Amniotic epithelial cell (primary cell): Measurements from ENCODE around the gene P2RX7.

ENCODE experiments used
- DNase-seq: peaks from one replicate; pipeline ENCODE4 v3.0.0-alpha.2; 2010; ENCODE audit warnings: low read depth

The P2RX7 gene

DNA sequence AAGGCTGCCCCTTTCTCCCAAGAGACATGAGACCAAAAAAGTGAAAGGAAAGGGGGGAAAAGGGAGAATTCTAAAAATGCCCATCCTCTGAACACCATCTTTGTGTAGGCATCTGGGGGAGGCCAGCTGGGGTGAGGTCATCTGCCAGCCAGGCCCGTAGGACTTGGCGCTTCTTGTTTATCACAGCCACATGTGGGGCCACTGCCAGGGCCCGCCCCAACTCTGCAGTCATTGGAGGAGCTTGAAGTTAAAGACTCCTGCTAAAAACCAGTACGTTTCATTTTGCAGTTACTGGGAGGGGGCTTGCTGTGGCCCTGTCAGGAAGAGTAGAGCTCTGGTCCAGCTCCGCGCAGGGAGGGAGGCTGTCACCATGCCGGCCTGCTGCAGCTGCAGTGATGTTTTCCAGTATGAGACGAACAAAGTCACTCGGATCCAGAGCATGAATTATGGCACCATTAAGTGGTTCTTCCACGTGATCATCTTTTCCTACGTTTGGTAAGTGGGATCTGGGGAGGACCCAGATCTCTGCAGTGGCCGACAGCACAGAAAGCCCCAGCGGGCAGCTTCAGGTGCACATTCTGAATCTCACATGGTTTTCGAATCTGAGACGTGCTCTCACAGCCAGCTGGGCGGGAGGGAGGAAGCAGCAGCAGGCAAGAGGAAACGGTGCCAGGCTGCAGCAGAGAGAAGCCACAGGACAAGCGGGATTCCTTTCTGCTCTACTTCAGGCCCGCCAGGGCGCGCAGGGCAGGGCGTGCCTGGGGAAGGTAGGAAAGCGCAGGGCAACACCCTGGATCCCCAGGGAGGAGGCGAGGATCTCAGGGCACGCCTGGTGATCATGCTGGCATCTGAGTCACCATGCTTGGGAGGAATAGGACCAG, at the start of gene P2RX7:
TSS of gene P2RX7 (plus strand) at position 276 of the 881 bp plus-strand sequence. CDS start at position 371, 95 bp downstream.
- peak; percentile 42 for DNase-seq

DNA sequence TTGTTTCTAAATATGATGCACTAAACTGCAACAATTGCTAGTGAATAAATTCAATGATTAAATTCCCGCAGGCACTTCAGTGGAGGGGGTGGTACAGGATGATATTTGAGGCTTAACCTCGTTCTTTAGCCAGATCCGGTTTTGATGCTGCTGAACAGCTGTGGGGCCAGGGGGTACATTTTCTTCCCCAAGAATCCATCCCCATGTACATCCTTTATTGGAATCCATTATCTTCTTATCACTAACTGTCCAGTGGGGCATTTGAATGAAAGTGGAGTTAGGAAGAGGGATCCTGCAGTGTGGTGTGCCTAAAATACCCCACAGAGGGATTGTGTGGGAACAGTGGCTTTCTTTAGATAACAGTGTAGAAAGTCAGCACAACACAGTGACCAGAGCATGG, 48.4 kb upstream of the P2RX7 start:
- no peak for DNase-seq

DNA sequence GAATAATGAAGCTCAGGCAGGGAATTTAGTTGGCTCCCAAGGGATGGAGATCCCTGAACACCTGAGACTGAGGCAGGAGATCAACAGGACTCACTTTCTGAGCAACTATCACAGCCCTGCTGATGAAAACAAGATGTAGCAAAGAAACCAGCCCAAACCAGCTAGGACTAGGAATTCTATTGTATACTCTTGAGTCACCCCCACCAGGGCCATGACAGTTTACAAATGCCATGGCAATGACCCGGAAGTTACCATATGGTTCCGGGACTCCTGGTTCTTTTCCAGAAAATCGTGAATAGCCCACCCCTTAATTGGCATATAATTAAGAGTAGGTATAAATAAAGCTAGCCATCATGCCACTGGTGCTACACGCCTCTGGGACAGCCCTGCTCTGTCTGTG, 47.6 kb upstream of the P2RX7 start:
- no peak for DNase-seq

DNA sequence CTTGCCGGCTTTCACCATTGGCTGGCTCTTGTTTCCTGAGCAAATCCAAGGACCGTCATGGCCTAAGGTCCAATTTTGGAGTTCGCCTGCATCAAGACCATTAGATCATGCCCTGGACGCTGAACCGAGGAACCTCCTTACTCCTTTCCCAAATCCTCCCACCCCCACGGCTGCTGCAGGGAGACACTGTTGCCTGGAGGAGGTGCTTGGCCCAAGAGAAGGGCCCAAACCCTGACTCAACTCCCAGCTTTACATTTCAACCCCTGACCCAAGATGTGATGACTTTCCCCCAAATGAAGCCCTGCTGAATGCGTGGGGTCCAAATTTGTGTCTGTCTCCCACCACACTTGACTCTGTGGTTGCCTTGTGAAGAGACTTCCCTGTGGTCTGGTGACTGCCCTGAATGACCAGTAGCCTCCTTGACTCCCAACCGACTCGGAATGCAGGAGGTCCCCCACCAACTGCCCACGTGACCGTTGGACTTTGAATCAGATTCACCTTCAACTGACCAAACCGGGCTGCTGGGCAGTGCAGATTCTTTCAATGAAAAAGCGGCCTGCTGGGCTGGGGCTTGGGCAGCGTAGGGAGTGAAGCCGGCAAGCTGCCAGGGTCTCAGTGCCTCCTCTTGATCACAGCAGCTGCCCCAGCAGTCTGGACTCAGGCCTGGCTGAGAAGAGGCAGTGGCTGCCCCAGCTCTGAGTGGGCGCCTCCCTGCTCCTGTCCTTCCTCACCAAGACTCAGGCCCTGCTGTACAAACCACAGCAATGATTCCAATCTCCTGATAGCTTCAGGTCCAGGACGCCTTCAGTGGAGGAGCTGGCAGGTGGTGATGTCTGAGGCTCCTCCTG, 46.9 kb upstream of the P2RX7 start:
- no peak for DNase-seq

DNA sequence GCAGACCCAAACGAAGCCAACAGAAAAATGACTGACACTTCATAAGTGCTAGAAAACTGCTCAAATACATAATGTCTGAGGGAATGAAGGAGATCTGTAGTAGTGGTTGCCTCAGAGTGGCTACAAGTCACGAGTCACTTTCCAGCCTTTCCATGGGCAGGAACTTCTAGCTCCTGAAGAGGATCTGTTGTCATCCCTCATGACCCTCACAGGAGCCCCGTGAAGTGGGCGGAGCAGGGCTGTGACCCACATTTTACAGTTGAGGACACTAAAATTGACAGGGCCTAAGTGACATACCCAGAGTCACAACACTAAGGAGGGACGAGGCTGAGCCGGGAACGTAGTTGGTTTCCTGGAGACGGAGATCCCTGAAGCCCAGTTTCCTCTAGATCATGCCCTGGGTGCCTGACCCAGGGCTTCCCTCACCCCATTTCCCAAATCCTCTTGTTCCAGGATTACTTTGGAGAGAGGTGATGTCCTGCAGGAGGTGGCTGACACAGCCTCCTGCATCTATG, 45.8 kb upstream of the P2RX7 start:
- DNase-seq, result no peak

DNA sequence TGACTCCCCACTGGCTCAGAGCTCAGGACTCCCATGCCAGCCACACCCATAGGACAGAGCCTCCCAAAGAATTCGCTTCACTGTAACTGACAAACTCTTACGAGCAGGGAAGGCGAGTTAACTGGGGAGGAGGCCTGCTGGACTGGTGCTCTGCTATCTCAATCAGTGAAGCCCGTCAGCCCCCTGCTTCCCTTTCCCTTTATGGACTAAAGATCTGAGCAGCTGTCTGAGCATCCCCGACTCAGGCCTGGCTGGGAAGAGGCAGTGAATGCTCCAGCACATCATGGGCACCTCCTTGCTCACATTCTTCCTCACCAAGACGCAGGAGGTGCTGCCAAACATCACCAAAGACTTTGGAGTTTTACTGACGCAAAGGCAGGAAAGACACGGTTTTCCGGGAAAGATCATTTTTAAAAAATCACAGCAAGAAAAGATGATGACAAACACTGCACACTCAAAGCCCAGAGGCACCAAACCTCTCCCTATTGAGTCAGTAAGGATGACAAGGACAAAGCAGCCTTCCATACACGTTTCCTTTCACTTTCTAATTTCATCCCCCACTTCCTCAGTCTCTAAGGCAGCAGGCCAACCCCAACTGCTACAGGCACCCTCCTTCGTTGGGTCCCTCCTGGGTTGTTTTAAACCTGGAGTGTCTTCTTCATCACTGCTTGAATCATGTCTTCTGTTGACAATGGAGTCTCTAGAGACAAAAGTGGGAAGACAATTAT, 45.0 kb upstream of the P2RX7 start:
- no peak for DNase-seq

DNA sequence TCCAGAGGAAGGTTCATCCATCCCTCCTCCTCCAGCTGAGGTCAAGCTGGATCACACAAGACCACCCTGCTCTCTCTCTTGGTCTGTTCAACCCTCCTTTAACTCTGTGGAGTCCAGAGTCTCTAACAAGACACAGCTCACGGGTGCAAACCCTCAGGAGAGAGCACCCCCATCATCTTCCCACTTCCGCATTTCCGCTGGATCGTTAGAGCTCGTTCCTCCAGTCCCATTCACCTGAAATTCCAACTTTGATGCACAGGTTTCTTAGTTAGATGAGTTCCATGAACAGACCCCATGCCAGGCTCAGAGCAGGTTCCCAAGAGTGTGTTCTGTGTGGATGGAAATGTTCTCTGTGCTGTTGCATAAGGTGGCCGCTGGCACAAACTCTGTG, 44.5 kb upstream of the P2RX7 start:
- no peak for DNase-seq

DNA sequence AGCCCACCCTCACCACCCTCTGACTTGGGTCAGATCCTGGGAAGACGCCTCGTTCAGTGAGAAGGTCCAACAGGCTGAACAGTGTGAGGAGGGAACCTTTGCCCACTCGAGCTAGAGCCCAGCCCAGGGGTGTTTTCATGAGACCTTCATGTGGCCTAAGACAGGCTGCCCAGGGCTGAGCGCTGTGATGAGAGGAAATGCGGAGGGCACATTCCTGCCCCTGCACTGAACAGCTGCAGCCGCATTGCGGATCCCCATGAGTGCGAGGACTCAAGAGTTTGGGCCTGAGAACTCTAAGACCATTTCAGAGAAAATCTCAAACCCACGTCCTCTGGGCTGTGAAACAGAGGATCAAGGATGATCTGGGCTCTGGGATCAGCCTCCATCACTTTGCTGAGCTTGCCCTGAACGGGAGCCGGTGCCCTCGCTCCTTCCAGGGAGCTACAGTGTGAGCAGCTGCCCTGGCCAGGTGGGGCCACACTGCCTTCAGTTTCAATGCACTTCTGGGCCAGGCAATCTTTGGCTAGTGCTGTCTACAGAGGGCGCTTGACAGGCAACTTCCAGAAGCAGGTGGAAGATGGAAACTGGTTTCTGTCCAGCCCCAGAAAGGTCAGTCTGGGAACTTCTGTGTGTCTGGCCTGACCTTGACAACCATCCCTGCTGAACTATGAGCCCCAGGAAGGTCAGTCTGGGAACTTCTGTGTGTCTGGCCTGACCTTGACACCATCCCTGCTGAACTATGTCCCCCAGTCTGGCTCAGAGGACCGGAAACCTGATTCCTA, 43.5 kb upstream of the P2RX7 start:
- peak; percentile 7 for DNase-seq

DNA sequence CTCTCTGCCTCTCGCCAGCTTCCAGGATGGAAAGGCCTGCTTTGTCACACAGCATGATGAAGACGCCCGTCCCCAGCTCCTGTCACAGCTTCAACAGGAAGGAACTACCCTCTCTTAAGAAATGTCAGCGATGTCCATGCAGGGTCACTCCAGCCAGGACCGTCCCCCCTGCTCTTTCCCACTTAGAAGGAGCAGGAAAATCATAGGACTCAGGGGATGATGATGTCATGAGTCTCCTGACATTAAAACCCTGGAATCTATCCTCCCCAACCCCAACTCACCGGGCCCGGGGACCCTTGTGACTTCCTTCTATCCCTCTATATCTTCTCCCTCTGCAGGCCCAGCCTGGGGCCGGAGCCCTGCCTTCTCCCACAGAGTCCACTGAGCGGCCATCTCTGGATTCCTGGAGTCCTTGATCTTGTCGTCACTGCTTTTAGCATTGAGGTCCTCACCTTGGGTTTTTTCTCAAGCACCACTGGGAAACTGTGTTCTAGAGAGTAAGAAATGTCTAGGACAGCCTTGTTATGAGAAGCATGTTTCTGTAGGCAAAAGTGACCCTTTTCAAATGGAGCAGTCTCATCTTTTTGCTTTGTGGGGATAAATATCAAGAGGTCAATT, 42.8 kb upstream of the P2RX7 start:
- DNase-seq, result no peak

DNA sequence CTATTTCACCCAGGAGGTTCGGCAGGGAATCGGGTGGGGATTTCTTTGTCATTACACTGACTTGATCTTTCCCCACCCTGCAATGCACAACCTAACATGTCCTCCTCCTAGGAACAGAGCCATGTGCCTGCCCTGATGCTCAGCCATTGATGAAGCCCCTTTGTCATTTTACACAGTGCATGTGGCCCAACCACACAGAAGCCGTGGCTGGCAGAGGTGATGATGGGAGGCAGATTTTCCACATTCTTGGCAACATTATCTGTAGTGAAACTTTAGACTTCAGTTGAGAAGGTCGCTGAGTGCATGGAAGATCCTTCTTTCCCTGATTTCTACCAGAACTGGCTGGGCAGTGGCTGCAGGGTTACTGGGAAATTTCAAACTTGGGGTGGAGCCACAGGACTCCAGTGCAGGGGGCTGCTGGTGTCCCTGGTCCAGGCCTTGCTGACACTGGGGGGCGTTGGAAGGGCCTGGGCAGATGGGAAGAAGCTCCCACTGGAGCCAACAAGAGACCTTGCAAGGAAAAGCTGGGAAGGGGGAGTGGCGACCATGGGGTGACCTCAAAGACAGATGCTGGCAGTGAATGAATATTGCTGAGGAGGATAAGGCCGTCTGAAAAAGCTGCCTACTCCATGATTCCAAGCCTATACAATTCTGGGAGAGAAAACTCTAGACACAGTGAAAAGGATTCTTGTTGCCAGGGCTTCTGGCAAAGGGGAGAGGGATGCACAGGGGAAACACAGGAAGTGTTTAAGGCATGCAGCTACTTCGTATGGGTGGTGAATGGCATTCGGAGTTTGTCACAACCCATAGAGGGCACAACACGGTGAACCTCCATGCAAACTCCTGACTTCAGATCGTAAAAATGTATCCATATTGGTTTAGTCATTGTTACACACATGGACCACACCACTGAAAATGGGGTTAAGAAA, 41.8 kb upstream of the P2RX7 start:
- DNase-seq, result no peak

DNA sequence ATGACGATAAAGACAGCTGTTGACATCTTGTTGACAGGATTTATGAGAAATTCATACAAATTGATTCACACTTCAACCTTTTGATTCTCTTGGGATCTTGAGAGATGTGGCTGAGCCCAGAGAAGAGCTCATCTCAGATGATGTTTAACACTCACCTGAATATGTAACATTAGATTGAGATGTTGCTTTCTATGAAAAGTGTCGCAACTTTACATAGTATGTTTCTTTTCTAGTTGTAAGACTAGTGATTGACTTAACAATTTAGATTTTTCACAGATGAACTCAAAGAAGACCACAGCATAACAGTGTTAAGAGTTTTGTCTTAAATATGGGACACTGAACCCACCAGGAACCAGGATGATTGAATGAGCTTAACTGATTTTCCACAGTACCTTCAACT, 40.6 kb upstream of the P2RX7 start:
- no peak for DNase-seq

DNA sequence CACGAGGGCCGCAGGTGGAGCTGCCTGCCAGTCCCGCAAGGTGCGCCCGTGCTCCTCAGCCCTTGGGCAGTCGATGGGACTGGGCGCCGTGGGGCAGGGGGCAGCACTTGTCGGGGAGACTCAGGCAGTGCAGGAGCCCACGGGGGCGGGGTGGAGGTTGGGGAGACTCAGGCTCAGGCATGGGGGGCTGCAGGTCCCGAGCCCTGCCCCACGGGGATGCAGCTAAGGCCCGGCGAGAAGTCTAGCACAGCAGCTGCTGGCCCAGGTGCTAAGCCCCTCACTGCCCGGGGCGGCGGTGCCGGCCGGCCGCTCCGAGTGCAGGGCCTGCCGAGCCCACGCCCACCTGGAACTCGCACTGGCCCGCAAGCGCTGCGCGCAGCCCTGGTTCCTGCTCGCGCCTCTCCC, 39.2 kb upstream of the P2RX7 start:
- no peak for DNase-seq

DNA sequence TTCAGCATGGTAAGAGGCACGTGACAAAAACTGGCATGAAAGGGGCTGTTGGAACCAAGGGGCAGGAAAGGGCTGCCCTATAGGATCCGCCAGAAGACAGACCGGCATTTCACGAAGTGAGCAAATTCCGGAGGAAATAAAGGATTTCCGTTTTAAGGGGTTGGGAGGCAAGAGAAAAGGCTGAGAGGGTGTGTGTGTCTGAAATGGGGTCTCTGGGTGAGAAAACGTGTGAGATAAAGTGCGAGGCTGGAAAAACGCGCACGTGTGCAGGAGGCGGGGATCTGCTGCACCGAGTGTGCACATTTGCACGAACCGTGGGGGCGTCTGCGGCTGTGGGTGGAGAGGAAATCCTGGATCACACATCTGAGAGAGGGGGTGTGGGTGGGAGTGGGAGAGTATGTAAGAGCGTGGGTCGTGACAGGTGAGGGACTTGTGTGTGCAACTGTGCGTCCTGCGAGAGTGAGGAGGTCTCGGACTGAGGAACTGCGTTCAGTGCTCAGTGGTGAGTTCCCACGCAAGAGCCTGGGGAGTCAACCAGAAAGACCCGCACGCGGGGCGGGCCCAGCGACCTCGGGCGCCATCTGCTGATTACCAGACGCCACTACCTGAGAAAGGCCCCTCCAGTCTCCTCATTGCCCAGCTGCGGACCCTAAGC, 37.0 kb upstream of the P2RX7 start:
- peak; percentile 51 for DNase-seq

DNA sequence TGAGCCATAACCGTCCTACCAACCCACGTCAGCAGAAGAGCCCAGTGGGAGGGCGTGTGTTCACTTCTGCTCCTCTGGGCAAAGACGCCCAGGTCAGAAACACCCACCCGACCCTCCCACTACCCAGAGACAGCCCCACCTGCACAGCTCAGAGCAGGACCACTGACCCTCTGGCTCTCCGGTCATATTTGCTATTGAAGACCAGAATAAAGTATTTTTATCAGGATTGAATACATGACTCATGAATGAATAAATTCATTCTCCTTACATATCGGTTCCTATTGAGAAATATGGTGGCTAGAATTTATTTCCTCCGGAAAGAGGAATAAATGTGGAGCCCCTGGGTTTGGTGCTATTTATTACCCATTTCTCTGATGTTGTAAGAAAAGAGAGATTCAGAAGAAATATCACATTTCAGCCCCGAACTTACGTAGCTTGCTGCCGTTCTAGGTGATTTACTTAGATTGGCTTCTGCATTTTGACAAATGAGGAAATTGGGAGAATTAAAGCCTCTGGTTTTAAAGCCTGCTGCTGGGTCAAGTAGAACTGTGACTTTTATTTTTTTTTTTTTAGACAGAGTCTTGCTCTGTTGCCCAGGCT, 36.4 kb upstream of the P2RX7 start:
- DNase-seq, result no peak

DNA sequence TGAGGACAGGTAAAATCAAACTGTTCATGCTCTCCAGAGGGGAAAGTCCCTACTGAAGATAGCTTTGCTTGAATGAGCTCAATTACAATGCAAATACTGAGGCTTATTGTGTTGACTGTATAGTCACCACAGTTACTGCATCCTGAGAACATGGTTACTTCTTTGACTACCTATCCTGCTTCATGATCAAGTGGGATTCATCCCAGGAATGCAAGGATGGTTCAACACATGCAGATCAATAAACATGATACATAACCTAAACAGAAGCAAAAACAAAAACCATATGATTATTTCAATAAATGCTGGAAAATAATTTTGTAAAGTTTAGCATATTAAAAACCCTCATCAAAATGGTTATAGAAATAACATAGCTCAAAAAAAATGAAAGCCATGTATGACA, 32.9 kb upstream of the P2RX7 start:
- DNase-seq, result no peak

DNA sequence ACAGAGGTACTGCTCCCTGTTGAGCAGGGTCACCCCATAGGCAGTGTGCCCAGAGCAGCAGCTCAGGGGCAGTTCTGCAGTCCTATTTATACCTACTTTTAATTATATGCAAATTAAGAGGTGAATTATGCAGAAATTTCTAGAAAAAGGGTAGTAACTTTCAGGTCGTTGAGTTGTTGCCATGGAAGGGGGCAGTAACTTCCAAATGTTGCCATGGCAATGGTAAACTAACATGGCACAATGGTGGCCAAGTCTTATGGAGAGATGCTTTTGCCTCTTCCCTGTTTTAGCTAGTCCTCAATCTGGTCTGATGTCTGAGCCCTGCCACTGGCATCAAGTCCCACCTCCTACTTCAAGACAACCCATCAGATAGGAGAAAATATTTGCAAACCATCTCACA, 30.4 kb upstream of the P2RX7 start:
- DNase-seq, result no peak

DNA sequence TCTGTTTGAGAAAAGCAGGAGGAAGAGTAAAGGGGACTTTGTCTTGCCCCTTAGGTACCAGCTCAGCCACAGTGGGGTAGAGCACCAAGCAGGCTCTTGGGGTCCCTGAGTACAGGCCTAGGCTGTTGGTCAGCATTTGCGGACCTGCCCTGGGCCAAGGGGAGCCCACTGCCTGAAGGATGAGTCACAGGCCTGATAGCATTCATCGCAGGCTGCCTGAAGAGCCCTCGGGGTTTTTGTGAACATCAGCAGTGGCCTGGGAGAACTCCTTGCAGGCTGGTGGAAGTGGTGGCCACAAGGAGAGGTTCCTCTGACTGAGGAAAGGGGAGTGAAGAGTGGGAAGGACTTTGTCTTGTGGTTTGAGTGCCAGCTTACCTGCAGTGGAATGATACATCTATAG, 25.0 kb upstream of the P2RX7 start:
- no peak for DNase-seq

DNA sequence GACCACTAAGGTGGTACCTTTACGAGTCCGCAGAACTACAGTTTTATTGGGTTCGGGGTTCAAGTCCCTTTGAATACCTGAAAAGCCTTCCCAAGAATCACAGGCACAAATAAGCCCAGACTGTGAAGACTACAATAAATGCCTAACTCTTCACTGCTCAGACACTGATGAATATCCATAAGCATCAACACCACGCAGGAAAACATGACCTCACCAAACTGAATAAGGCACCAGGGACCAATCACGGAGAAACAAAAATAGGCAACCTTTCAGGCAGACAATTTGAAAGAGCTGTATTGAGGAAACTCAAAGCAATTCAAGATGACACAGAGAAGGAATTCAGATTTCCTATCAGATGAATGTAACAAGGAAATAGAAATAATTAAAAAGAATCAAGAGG, 24.2 kb upstream of the P2RX7 start:
- no peak for DNase-seq
